GOT3 (cell line): ENCODE measurements around the gene TSC22D2.
"Not testable (repeated sequence)": the region's sequence is repeated elsewhere in the genome, so short reads cannot be mapped to it uniquely, and the experiment has no call there.

Source experiments
- DNase-seq: peaks from one replicate; lab custom pipeline; 2025; ENCODE audit warnings: mixed read lengths; lab: John Stamatoyannopoulos, UW

Gene TSC22D2

DNA sequence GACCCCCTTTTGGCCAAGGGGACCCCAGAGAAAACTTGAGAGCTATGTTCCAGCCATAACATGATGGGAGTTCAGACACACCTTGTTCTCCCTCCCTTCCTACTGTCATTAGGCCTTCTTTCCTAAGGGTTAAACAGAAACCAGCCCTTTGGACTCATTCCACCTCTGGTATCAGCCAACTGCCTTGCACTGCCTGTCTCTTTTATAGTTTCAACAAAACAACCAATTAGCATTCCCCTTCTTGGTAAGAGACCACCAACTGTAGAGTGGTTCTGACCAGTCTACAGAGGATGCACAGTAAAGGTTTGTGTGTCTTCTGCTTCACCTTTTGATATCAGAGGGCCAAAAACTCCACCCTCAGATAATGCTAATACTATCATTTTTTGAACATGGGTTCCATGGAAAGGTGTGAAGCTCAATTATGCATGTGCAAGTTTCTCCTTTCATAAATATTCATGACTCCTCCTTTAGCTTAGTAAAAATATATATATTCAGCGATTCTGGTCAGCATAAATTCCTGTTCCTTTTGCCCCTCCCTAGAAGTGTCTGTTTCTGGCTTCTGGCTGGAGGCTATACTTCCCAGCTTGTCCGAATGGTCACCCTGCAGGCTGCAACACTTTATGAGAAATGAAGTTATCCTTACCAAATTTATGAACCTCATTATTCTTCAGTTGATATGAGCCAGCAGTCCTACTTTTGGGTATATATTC, 82.3 kb downstream of the TSC22D2 start:
- DNase-seq: no peak

DNA sequence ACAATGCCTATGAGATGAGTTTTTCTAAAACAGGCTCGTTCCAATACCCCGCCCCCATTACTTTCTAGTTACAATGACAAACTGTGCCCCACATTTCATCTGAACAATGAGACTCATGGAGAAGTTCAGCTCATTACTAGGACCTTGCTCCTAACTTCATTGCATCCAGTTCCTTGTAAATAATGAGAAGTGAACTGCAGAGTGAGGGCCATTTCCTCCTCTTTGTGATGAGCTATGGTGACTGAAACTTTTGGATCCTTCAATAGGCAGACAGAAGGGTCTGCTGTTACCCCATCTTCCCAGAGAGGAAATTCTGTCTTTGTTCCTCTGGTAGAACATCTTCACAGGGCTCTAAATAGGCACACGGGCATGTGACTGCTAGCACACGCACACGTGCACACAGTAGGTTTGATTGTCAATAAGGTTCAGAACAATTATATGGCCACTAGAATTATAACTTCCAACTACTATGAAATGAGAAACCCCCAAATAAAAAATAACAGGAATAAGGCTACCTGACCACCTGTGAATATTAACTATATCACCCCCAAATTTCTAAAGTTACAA, 86.4 kb downstream of the TSC22D2 start:
- no peak for DNase-seq

DNA sequence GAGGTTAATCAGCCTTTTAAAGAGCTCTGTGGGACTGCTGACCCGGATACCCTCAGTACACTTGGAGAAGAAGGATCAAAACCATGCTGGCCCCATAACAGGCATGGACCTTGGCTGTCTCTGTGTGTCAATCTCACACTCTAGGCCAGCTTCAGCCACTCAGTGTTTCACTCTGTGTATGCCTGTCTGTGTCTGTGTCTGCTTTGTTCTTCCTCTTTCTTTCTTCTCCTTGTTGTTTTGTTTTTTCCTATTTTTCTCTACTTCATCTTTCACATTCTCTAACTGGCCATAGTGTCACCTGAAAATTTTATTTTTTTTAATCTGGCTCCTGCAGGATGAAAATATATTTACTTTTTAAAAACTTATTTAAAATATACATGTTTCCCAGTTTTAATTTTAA, 87.1 kb downstream of the TSC22D2 start:
- no peak for DNase-seq

DNA sequence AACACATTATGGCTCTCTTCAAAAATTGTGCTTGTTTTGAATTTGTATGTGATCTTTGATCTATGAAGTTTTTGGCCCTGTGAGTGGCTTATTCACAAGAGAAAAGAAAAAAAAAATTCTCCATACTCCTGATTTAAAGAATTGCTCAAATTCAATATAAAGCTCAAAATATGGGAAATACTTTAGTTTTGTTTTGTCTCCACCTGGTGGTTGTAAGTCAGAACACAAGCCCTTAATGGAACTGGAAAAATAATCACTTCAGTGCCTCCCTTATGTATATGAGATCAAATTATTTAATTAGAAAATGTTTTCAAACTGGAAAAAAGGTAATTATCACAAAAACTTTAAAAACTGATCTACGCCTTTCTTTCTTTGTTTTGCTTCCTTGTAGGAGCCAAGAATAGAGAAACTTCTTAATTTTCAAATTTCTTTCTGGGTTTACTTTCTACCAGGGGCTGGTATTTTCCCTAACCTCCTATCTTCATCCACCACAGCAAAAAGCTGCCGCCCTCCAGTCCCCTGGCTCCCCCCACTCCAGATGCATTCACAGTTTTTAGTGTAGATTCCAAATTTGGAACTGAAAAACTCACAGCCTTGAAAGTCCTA, 87.6 kb downstream of the TSC22D2 start:
- DNase-seq: no peak

DNA sequence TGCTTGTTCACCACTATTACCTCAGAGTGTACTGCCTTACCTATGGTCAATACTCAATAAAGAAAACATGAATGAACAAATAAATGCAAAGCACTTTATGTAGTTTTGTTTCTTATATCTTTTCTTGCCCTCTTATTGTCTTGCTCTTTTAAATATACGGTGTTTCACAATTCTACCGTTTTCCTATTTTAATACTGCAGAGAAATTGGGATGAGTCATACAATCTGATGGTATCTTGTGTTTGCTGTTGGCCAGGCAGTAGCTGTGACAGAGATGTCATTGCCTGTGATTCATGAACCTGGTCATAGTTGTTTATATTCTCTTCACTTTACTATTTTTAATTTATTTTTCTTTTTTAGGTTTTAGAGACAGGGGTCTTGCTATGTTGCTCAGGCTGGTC, 89.9 kb downstream of the TSC22D2 start:
- no peak for DNase-seq

DNA sequence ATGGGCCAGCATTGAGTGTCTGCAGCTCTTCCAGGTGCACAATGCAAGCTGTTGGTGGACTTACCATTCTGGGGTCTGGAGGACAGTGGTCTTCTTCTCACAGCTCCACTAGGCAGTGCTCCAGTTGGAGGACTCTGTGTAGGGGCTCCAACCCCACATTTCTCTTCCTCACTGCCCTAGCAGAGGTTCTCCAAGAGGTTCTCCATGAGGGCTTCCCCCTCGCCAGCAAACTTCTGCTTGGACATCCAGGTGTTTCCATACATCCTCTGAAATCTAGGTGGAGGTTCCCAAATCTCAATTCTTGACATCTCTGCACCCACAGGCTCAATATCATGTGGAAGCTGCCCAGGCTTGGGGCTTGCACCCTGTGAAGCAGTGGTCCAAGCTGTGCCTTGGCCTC, 92.9 kb downstream of the TSC22D2 start:
- not testable (repeated sequence) for DNase-seq

DNA sequence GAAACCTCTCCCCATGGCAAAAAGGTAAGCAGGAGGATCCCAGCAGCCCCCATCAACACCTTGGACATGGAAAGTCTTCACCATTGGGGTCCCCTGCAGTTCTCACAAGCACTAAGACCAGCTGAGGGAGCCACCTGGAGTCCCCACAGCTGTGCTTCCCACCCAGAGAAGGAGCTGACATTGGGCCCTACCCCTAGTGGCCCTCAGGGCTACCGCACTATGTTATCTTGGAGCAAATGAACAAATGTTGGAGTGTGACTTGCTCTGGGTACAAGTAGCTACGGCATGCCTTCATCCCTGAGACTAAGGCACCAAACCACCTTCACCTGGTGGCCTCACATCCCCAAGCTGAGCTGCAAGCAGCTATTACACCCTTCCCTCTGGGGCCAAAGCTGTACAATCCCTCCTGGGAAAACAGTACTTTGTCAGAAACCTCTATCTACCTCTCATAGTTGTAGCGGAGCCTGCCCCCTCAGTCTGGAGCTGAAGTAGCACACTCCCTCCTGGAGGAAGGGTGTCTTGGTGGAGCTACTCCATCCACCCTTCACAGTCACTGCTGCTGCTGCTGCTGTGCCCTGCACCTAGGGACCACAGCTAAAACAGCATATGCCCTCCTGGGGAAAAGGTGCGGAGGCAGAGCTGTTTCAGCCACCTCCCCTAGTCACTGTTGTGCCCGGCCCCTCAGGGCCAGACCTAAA, 95.5 kb downstream of the TSC22D2 start:
- DNase-seq: no peak

DNA sequence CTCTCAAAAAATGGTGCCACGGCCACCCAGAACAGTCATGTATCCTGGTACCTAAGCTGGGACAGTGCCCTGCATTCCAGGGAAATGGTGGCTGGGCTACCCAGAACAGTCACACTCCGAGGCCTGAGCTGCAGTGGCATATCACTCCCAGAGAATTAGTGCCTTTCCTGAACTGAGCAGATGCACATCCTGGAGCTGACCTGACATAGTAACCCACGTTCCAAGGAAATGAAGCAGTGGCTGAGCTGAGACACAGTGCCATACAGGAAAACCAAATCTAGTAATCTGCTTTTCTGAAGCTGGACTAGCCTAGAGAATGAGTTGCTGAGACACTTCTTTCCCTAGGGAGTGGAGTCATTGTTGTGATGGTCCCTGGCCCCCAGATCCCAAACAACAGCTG, 96.4 kb downstream of the TSC22D2 start:
- no peak for DNase-seq

DNA sequence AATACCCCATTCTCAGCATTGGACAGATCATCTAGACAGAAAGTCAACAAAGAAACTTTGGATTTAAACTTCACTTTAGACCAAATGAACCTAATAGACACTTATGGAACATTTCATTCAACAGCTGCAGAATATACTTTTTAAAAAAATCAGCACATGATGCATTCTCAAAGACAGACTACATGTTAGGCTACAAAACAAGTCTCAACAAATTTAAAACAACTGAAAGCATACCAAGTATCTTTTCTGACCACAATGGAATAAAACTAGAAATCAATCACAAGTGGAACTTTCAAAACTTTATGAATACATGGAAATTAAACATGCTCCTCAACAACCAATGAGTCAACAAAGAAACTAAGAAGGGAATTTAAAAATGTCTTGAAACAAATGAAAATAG, 100.3 kb downstream of the TSC22D2 start:
- DNase-seq: no peak

DNA sequence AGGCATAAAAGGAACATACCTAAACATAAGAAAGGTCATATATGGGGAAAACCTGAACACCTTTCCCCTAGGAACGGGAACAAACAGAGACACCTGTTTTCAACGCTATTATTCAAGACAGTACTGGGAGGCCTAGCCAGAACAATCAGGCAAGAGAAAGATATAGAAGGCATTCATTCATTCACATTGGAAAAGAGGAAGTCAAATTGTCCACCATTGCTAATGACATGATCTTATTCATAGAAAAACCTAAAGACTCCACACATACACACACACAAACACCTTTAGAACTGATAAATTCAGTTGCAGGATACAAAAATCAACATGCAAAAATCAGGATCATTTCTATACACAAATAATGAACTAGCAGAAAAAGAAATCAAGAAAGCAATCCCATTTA, 101.7 kb downstream of the TSC22D2 start:
- DNase-seq: no peak

DNA sequence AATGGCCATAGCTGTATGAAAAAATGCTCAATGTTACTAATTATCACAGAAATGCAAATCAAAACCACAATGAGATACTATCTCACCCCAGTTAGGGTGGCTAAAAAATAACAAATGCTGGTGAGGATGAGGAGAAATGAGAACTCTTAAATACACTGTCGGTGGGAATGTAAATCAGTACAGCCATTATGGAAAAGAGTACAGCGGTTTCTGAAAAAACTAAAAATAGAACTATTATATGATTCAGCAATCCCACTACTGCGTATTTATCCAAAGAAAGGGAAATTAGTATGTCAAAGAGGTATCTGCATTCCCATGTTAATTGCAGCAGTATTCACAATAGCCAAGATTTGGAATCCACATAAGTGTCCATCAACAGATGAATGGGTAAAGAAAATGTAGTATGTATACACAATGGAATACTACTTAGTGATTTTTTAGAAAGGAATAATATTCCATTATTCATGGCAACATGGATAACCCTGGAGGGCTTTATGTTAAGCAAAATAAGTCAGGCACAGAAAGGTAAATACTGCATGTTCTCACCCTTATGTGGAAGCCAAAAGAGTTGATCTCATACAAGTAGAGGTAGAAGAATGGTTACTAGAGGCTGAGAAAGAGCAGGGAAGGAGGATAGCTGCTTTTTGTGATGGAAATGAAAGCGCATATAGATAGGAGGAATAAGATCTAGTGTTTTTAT, 103.2 kb downstream of the TSC22D2 start:
- DNase-seq: no peak

DNA sequence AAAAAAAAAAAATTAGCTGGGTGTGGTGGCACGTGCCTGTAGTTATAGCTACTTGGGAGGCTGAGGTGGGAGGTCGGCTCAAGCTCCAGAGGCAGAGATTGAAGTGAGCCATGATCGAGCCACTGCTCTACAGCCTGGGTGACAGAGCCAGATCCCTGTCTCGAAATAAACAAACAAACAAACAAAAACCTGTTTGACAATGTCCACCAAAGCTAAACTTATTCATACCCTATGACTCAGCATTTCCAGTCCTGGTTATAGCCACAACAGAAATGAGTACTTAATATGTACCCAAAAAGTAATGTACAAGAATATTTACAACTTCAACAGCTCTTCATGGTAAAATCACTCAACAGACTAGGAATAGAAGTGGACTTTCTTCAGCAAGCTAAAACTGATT, 107.1 kb downstream of the TSC22D2 start:
- DNase-seq: no peak
